ENCODE data around the gene FHOD3.

- TF ChIP-seq CTCF (conservative IDR thresholded peaks at IDR 0.05; ENCODE audit: low read depth, low read length): no peak
- TF ChIP-seq EZH2 (IDR thresholded peaks at IDR 0.05; ENCODE audit: borderline replicate concordance, low read depth, low read length, poor library complexity, severe bottlenecking): no peak
Measured at GRCh38 chr18:36545821-36546427, 248.4 kb downstream of the FHOD3 start.

All from A673 (cell line).